BJ (cell line): ENCODE results near the gene PAK5. TPM values are rescaled to one million over a fixed set of nuclear protein-coding genes. Genes with fewer than 3 reads are reported as not detected.

Experiments used
- CTCF ChIA-PET: fragments of 350-600 bp; formaldehyde crosslinking; extraction: SDS; loops from one replicate; lab custom pipeline; 2021; ENCODE audit warnings: antibody characterized with exemption, inconsistent platforms; lab: Yijun Ruan, JAX
- POLR2A ChIA-PET: fragments of 300-600 bp; sonication (Branson Sonifier 250); formaldehyde crosslinking; extraction: SDS; loops from one replicate; lab custom pipeline; 2021; ENCODE audit warnings: antibody characterized with exemption; lab: Charles Lee
- DNase-seq: peaks from one replicate; pipeline ENCODE4 v3.0.0-alpha.2; 2011; ENCODE audit warnings: low read depth
- H3K27me3 ChIP-seq: 2 replicates; pipeline ENCODE4 v1.6.0; 2011; ENCODE audit warnings: low read length; ENCODE audit not compliant: control insufficient read depth, insufficient read depth
- H3K36me3 ChIP-seq: 2 replicates; pipeline ENCODE4 v1.5.1; 2011; ENCODE audit warnings: low read length; ENCODE audit not compliant: control insufficient read depth, insufficient read depth
- H3K4me3 ChIP-seq: 2 replicates; pipeline ENCODE4 v1.5.1; 2011; ENCODE audit warnings: low read depth, mild to moderate bottlenecking, control low read depth, low read length
- CTCF ChIP-seq: IDR thresholded peaks from 2 replicates; pipeline ENCODE4 v1.5.1; 2011; ENCODE audit warnings: low read depth, mild to moderate bottlenecking, control low read depth, inconsistent platforms, low read length, moderate library complexity; ENCODE audit not compliant: insufficient read depth
- polyA plus RNA-seq: library from polyadenylated mRNA; depleted of rRNA; stranded (reverse); fragments of >200 nt; gene quantifications from 2 replicates; pipeline ENCODE4 v1.2.3, GENCODE V29; 2011

The PAK5 gene
- polyA plus RNA-seq, 1 experiment, result not detected

GRCh38 chr20:9508240-9508661, 330.6 kb downstream of the PAK5 start:
- DNase-seq, result no peak
- Histone ChIP-seq H3K4me3 (no peak overlapping the region), H3K36me3 (no peaks in the 10 kb centered on the region), H3K27me3 (peaks cover 38% of the 10 kb centered on the region)
- no peak for TF ChIP-seq CTCF
- ChIA-PET POLR2A (no interaction called here), CTCF (no interaction called here)

DNA sequence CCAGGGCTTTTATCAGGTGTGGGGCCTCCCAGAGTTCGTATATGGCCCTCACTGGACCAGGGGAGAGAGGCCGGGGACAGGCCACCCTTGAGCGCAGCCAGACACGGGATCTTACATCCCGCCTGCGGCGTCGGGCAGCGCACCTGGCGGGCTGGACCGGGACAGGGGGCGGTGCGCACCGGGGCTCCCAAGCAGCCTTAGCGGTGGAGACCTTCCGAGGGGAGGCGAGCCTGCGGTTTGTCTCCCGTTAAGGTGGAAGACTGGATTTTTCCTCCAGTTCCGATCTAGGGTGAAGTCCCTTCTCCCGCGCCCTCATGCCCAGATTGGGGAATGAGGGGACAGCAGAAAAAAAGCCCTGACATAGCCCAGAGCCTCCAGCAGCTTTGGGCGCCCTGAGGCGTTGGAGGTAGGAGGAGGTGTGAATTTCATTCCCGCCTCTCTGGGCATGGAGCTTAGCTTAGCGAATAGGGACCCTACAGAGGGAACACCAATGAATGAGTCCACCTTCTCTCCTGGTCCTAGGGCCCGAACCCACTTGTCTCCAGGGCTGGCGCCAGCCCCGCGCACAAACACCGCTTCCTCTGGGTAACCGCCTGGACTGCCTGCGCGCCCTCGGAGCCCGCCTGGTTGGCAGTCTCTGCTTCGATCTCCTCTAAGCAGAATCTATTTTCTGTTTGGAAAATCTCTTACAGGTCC, 331.2 kb downstream of the PAK5 start:
- ChIA-PET POLR2A (no interaction called here), CTCF (no interaction called here)
- H3K4me3 ChIP-seq, result no peak overlapping the region
- TF ChIP-seq CTCF, result no peak
- H3K36me3 ChIP-seq, result no peaks in the 10 kb centered on the region
- peaks cover 38% of the 10 kb centered on the region for H3K27me3 ChIP-seq
- DNase-seq, result no peak

GRCh38 chr20:9506964-9507369, 331.9 kb downstream of the PAK5 start:
- ChIA-PET POLR2A (no interaction called here), CTCF (no interaction called here)
- DNase-seq, result no peak
- Histone ChIP-seq H3K4me3 (no peak overlapping the region), H3K36me3 (no peaks in the 10 kb centered on the region), H3K27me3 (peaks cover 38% of the 10 kb centered on the region)
- no peak for TF ChIP-seq CTCF

DNA sequence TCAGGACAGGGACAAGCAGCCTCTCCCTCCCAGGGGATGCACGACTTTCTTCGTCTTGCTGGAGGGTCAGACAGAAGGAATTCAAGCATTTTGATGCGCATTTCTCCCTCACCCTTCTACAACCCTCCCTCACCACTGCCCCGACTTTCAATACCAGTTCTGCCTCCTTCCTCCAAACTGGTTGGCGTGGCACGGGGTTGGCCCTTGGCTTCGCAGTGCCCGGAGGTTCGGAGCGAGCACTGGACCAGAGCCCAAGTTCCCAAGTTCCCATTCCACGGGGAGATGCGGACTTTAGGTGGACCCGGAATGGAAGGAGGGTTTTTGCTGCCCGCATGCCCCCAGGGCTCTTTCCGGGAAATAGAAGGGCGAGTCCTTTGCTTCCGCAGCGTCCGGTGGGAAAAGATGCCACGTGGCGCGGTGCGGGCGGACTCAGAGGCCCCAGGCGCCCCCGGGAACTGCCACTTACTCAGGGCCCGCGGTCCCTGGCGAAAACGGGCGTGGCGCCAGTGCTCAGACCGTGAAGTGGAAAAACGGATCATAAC, 332.5 kb downstream of the PAK5 start:
- H3K27me3 ChIP-seq, result peaks cover 38% of the 10 kb centered on the region
- DNase-seq, result no peak

More for the DNA sequence above, 332.5 kb downstream of the PAK5 start:
- TF ChIP-seq CTCF, result no peak
- POLR2A ChIA-PET, result no interaction called here
- Histone ChIP-seq H3K4me3 (no peak overlapping the region), H3K36me3 (no peaks in the 10 kb centered on the region)
- CTCF ChIA-PET, result no interaction called here
